HG02973 (cell line): Measurements from ENCODE around the gene PLXNA2.
A peak's percentile ranks its signal among the peaks of the same experiment; 100 is the strongest.

Experiments used
- ATAC-seq: cut with Tn5 transposase; IDR thresholded peaks from one replicate; pipeline ENCODE4 v1.9.1; 2021; ENCODE audit warnings: moderate library complexity; ENCODE audit not compliant: unreplicated experiment

PLXNA2 gene

GRCh38 chr1:207985996-207986395 is 258.2 kb downstream of the PLXNA2 start:
- no peak for ATAC-seq

- no peak for ATAC-seq
Observed at GRCh38 chr1:207984831-207985572, 259.2 kb downstream of the PLXNA2 start.

- no peak for ATAC-seq
Observed at GRCh38 chr1:207983044-207983635, 261.0 kb downstream of the PLXNA2 start.

- peak; percentile 72 for ATAC-seq
Observed at GRCh38 chr1:207981976-207982375, 262.2 kb downstream of the PLXNA2 start.

- no peak for ATAC-seq
Observed at GRCh38 chr1:207978441-207978840, 265.7 kb downstream of the PLXNA2 start.

GRCh38 chr1:207977876-207978275 is 266.3 kb downstream of the PLXNA2 start:
- no peak for ATAC-seq

GRCh38 chr1:207973898-207974568 is 270.2 kb downstream of the PLXNA2 start:
- ATAC-seq: no peak

GRCh38 chr1:207972337-207972736 is 271.8 kb downstream of the PLXNA2 start:
- no peak for ATAC-seq
